GM21576 (cell line): Measurements from ENCODE around the gene SLX4IP.
"Not testable (repeated sequence)": the region's sequence is repeated elsewhere in the genome, so short reads cannot be mapped to it uniquely, and the experiment has no call there.

ENCODE experiments used
- ATAC-seq: cut with Tn5 transposase; IDR thresholded peaks from one replicate; pipeline ENCODE4 v1.9.1; 2021; ENCODE audit warnings: mild to moderate bottlenecking, moderate library complexity; ENCODE audit not compliant: unreplicated experiment

SLX4IP gene

DNA sequence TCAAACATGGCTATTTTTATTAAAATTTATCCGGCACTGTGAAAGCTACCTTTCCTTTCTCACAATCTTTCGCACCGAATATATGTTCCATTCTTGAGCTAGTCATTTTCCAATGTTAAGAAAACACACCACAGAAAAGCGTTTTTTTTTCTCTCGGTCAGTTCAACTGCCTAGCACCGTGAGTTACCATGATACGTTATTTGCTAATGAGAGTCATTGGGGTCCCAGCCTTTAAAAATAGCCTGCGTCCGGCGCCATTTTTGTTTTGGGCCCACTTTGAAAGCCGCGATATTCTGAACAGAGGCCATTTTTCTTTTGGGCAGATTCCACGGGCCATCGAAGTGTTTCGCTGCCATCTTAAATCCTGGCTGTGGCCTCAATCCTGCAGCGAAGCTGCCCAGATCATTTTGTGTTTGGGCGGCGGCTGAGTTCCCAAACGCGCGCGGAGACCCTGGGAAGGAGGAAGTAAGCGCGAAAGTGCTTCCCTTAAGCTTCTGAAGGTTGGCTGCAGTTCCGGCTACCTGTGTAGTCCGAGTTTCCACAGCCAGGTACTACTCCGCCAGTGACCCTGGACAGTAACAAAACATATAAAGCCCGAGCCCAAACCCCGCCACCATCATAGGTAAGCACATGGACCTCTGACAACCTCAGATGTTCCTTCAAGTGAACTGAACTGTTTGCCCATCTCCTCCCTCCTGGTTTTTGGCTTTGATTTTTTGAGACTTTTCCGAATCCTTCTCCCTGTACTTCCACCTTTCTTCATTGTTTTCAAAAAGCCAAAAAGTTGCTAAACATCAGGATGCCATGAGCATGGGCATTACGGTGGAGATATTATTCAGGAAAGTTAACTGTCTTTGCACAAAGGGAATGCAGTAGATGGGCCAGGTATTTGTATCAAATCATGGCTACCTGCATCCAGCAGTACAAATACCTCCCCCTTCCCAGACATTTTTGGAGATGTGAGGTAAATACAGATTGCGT, at the start of gene SLX4IP:
TSS of gene SLX4IP (plus strand) at position 474 of the 981 bp plus-strand sequence. CDS start 22,900 bp downstream, outside the sequence.
- peak; percentile 48 for ATAC-seq

DNA sequence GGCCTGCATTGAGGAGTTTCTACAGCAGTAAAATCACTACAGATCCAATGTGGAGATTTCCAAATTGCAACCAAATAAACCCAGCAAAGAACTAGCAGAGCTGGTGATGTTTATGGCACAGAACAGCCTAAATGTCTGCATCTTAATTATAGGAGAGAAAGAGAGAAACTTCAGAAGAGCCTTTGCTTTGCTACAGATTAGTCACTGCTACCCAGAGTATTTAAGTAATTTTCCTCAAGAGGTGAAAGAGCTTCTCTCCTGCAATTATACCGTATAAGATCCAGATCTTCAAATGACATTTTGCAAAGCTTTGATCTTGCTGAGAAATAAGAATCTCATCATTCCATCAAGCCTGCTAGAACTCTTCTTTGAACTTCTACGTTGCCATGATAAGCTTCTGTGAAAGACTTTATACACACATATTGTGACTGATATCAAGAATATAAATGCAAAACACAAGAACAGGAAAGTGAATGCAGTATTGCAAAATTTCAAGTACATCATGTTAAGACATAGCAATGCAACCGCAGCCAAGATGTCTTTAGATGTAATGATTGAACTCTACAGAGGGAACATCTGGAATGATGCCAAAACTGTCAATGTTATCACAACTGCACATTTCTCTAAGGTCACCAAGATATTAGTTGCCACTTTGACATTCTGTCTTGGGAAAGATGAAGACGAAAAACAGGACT, 49.1 kb upstream of the SLX4IP start:
- ATAC-seq, result no peak

DNA sequence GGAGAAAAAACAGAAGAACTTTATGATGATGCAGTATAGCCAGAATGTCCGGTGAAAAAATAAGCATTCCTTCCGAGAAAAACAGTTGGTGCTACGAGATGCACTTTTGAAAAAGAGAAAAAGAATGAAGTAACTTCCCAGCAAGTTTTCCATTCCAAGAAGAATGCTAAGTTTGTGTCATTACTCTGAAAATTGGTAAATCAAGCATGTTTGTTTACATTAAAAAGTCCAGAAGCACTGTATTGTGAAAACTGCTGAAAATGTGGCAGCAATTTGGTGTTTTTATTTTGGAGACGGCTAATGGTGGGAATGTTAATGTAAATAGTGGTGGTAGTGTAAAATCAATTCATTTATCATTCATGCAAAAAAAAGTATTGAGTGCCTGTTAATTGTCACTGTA, 47.4 kb upstream of the SLX4IP start:
- no peak for ATAC-seq

DNA sequence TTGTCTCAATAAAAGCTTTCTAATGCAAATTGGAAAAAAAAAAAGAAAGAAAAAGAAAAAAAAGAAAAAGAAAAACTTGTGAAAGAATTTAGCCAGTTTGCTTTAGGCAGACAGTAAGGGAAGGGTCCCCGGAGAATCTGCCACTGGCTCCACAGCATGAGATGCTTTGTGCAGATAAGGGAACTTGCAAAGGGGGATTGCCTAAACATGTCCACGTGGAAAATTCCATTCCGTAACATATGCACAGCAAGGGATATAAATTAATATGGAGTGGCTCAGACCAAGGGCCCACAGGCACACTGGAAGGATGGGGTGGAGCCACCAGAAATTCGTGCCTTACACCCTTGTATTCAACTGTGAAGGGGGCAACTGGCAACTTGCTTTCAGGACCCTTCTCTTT, 46.5 kb upstream of the SLX4IP start:
- ATAC-seq, result no peak

DNA sequence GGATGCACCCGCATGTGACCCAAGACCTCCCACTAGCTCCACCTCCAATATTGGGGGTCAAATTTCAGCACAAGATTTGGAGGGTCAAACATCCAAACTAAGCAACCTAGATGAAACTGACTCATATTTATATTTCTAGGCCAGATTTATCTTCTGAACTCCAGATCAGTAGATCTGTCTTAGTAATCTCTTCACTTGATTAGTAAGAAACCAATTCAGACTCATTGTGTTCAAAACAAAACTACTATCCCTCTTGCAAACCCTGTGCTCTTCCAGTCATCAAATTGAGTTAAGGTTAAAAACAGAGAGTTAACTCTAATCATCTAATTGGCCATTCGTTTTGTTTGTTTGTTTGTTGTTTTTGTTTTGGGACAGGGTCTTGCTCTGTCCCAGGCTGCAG, 44.4 kb upstream of the SLX4IP start:
- ATAC-seq, result no peak

DNA sequence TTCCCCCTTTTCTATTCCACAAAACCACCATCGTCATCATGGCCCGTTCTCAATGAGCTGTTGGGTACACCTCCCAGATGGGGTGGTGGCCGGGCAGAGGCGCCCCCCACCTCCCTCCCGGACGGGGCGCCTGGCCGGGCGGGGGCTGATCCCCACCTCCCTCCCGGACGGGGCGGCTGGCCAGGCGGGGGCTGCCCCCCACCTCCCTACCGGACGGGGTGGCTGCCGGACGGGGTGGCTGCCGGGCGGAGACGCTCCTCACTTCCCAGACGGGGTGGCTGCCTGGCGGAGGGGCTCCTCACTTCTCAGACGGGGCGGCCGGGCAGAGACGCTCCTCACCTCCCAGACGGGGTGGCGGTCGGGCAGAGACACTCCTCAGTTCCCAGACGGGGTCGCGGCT, 40.4 kb upstream of the SLX4IP start:
- not testable (repeated sequence) for ATAC-seq

DNA sequence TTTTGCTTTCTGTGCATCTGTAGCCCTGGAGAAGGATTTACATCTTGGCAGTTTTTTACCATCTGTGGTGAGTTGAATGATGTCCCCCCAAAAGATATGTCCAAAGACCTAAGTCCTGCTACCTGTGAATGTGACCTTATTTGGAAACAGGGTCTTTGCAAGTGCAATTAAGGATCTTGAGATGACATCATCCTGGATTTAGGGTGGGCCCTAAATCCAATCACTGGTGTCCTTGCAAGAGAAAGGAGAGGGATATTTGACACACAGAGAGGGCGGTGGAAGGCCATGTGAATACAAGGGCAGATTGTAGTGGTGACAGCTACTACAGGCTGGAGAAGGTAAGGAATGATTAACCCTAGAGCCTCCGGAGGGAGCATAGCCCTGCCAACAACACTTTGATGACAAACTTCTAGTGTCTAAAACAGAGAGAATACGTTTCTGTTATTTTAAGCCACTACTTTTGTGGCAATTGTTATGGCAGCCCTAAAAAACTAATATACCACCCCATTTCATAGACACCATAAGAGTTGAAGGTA, 36.2 kb upstream of the SLX4IP start:
- ATAC-seq, result no peak

DNA sequence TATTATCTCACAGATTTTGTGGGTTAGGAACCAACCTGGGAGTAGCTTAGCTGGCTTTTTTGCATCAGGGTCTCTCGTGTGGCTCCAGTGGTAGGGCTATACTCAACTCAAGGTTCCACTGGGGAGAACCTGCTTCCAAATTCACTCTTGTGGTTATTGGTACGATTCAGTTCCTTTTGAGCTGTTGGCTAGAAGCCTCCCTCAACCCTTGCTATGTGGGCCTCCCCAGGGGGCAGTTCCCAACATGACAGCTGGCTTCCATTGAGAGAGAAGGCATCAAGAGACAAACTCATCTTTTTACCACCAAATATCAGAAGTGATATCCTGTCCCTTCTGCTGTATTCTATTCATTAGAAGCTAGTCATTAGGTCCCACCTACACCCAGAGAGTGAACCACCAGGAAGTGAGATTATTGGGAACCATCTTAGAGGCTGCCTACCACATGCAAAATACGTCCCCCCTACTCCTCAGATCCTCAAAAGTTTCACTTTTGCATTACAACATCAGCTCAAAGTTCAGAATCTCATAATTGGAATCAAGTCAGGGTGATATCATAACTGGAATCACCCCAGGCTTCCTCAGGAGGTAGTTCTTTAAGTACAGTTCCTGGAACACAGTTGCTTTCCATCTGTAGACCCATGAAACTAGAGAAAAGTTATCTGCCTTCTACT, 32.0 kb upstream of the SLX4IP start:
- ATAC-seq, result no peak

DNA sequence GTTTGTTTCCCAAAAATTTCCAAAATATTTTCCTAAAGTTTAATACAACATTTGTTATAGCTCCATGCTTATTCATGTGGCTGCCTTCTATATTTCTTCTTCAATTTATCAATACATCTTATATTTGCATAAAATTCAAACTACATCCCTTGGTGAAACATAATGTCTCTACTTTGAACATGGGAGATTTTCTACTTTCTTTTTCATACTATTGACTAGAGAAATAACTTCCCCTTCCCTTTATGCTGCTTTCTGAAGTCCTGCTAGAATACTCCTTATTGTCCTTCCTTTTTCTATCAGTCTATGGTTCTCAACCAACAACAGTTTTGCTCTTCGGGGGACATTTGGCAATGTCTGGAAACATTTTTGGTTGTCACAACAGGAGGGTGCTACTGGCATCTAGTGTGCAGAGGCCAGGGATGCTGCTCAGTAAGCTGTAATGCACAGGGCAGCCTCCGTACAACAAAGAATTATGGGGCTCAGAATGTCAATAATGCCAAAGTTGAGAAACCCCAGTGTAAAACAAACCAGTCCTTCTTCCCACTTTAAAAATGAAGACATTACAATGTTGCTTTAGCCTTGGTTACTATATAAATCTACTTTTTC, 31.0 kb upstream of the SLX4IP start:
- ATAC-seq, result no peak

DNA sequence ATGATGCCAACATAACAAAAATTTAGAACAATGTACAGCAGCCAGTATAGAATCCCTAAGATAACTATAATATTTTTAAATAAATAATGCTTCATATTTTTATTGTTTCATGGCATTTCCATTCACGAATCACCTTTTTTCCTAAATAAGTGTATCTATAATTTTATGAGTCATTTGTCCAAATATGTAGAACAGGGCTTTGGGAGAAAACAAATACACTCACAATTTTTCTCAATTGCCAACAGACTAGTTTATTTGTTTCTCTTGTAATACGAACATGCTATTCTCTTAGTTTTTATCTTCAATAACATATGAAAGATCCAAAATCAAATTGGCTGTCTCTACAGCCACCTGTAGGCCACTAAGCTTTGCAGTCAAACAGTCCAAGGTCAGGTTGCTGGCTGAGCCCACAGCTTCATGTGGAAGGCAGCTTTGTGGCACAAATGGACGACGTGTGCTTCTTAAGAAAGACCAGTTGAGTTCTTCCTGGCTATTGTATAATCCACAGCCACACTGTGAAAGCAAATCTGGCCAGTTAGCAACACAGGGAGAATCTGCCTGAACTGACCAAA, 30.1 kb upstream of the SLX4IP start:
- ATAC-seq, result no peak

DNA sequence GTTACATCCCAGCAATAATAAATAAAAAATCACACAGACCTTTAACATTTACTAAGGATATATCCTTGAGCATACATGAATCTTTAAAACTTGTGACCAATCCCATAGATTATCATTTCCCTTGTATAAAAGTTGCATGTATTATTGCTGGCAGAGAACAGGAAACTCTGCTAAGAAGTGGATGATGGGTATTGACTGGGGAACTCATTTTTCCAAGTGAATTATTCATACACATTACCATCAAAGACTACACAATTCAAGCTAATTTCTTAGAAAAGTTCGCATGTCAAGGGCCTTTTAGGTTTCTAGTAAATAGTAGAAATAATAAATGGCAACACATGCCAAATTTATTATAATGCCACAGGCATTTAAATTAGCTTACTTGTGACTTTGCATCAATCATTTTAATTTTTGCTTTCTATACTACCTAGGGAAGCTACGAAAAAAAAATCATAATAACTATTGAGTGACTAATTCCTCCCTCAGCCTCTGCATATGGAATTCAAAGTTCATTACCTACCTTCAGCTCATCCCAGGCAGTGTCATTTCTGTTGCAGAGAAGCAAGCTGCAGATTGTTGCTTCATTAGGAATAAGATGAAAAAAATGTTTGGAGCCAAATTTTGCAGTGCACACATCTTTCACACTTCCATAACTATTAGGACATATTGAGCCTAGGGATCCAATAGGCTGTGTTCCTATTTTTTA, 26.8 kb upstream of the SLX4IP start:
- ATAC-seq, result no peak

DNA sequence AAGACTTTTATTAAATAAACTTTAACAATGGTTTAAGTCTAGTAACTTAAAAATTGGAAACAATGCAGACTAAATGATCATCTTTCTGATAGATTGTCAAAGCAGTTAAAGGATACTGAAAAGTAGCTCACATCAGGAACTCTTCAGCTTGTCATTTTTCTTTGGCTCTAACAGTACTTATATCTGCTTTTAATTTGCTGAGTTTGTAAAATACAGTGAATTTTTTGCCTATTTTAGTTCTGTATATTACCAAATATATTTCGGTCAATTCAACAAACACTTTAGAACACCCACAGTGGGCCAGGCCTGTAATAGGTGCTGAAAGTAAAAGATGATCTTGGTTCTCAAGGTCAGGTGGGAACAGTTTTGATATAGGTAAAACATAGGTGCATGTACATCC, 23.4 kb upstream of the SLX4IP start:
- ATAC-seq, result no peak

DNA sequence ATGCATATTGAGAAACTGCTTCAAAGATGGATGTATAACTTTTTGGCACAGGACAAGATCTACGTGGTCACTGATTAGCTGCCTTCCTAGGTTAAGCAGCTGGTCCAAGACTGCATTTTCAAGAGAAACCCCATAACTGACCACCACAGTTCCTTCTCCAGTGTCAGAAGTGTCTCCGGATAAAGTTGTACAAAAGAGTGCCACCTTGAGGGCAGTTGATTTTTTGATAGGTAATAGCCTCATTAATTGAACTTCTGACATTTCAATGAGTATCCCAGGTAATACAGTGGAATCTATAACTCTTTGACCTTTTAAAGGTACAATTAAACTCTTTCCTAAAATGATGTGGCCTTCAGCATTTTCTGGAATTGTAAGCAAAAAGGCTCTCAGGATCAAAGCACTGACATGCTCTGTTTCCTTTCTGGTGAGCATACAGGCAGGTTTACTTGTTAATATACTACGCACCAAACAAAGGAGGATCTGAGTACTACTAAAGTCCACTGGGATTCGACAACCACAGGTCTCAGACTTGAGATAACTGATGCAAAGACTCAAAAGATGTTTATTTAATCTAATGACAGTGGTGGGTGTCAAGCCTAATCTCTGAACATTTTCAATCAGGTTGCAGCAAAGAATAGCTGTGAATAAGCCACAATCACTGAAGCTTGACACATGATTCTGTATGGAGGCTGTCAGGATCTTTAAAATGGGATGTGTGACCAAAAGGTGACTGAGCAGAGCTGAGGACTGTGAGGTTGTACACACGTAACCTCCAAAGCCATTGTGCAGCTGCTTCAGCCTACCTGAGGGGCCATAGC, 22.3 kb upstream of the SLX4IP start:
- no peak for ATAC-seq

DNA sequence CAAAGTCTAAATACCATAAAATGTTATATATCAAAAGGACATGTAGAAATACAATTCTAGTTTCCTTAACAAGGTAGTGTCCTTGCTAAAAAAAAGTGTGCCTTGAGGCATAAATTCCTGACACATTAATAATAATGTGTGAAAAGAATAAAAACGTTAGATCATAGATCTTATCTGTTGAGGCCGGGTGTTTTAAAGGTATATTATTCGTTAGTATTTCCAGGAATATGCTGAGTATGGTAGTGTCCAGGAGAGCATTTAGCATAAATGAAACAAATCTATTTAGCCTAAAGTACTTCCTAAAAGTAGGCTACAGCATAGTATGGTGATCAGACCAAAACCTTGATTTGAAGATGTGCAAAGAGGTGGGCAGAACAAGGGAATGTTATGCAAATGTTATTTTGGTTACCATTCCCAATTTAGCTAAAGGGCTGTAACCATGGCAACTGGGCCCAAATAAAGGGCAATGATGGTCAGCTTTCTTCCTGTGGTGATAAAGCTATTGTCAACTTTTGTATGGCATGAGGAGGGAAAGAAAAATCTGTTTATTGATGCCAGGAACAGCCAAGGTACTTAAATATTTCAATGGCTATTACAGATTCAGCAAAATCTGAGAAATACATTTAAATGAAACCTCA, 20.0 kb upstream of the SLX4IP start:
- ATAC-seq, result no peak

DNA sequence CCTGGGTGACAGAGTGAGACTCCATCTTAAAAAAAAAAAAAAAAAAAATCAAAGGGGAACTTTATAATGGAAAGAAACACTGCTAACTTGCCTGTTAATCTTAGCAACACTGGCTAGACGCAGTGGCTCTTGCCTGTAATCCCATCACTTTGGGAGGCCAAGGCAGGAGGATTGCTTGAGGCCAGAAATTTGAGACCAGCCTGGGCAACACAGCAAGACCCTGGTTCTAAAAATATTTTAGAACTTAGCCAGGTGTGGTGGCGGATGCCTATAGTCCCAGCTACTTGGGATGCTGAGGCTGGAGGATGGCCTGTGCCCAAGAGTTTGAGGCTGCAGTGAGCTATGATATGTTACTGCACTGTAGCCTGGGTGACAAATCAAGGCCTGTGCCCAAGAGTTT, 17.9 kb upstream of the SLX4IP start:
- ATAC-seq, result not testable (repeated sequence)

DNA sequence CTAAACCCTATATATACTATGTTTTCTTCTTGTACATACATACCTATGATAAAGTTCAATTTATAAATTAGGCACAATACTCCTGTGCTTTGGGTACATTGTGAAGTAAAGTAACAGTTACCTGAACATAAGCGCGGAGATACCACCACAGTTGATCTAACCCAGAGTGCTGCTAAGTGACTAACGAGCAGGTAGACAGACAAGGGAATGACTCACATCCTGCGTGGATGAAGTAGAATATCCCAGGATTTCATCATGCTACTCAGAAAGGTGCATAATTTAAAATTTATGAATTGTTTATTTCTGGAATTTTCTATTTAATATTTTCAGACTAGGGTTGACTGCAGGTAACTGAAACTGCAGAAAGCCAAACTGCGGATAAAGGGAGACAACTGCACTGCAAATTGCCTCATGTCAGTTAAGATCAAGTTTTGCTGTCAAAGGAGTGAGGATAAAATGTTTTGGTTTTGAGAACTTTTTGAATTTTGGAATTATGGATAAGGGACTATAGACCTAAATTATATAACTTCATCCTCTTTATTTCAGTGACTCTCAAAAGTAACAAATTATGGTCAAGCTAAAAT, 15.5 kb upstream of the SLX4IP start:
- ATAC-seq, result no peak

DNA sequence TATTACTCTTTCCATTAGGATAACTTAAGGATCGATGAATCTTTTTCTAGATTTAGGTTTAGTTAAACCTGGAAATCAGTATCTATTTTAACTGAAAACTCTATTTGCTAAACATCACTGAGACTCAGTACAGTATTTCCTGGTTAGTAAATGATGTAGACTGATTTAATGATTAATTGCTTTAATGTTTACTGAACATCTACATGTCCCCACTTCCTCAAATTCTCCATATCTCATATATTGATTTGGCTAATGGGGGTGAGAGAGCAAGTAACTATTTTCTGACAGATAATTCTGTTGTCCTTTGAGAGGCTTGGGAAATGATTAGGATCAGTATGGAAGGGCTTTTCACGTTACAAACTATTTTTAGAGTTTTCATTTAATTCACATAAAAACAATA, 11.4 kb upstream of the SLX4IP start:
- no peak for ATAC-seq

DNA sequence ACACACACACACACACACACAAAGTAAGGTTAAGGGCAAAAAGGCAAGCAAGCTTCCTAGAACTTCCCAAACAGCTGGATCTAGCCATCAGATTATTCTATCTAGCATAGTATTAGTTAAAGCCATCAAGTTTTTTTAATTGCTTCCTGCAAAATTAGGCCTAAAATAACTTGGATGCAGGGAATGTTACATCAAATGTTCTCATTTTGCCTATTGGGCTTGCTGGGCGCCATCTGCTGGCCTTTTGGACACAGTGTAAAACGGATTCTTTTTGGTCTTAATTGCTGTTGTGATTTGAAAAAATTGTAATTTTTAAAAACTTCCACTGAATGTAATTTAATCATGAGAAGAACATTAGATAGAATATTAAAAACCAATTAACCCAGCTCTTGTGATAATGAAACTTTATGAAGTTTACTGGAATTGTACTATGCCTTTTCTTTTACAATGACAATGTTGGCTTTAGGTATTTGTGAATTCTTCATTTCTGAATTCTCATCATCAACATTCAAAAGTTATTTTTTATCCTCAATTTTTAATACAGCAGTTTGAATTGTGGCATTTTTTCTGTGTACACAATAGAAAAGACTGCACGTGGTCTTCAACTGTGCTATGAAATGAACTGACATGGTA, 7.9 kb upstream of the SLX4IP start:
- no peak for ATAC-seq
